CD4-positive, alpha-beta T cell (primary cell): ENCODE measurements around the gene AEBP1. TPM values are rescaled to one million over a fixed set of nuclear protein-coding genes. Genes with fewer than 3 reads are reported as not detected.

Experiments
- ATAC-seq: fragments of 200-7000 bp; cut with Tn5 transposase; one replicate; pipeline ENCODE4 v1.10.0; 2022; ENCODE audit warnings: mild to moderate bottlenecking; ENCODE audit not compliant: poor library complexity
- CTCF ChIA-PET: fragments of 350-600 bp; sonication (Branson Sonifier 250); formaldehyde crosslinking; loops from one replicate; lab custom pipeline; 2021; ENCODE audit warnings: antibody characterized with exemption, inconsistent platforms; lab: Charles Lee
- POLR2A ChIA-PET: fragments of 350-600 bp; sonication (Branson Sonifier 250); formaldehyde crosslinking; loops from one replicate; lab custom pipeline; 2021; ENCODE audit warnings: antibody characterized with exemption, inconsistent platforms; lab: Charles Lee
- DNase-seq, 14 experiments: peaks; one replicate each; pipeline ENCODE4 v3.0.0-alpha.2; 2013 to 2020; ENCODE audit warnings: mixed read lengths in 2 of 14
- H3K27ac ChIP-seq, 2 donors: one replicate each; pipeline versions ENCODE4 v1.5.1 to v1.7.0; 2013; ENCODE audit warnings: low read length in 2 of 2, low read depth in 1 of 2, mild to moderate bottlenecking in 1 of 2
- H3K27me3 ChIP-seq, 2 experiments: 1 replicate in 1 of 2; 2 replicates in 1 of 2; pipeline versions ENCODE4 v1.6.1 to v1.7.0; 2013; ENCODE audit warnings: low read length in 2 of 2, control low read depth in 1 of 2, mild to moderate bottlenecking in 1 of 2, moderate library complexity in 1 of 2; ENCODE audit not compliant: insufficient read depth in 2 of 2, control insufficient read depth in 1 of 2
- H3K36me3 ChIP-seq: one replicate; pipeline ENCODE4 v1.6.1; 2013; ENCODE audit warnings: low read length, control low read depth; ENCODE audit not compliant: insufficient read depth
- H3K4me1 ChIP-seq: one replicate; pipeline ENCODE4 v1.6.1; 2013; ENCODE audit warnings: low read length, control low read depth; ENCODE audit not compliant: insufficient read depth
- H3K4me3 ChIP-seq: one replicate; pipeline ENCODE4 v1.5.1; 2013; ENCODE audit warnings: mild to moderate bottlenecking, low read length, moderate library complexity
- H3K9me3 ChIP-seq, 2 experiments: 1 replicate in 1 of 2; 2 replicates in 1 of 2; pipeline versions ENCODE4 v1.6.1 to v1.7.0; 2013; ENCODE audit warnings: low read length in 2 of 2, mild to moderate bottlenecking in 2 of 2, control low read depth in 1 of 2, moderate library complexity in 1 of 2; ENCODE audit not compliant: control insufficient read depth in 1 of 2, insufficient read depth in 1 of 2
- H3K27ac Mint-ChIP-seq: one replicate; pipeline ENCODE4 v1.8.0; 2020; ENCODE audit warnings: mixed read lengths
- H3K27me3 Mint-ChIP-seq: one replicate; pipeline ENCODE4 v1.8.0; 2021; ENCODE audit warnings: mixed read lengths
- H3K36me3 Mint-ChIP-seq: one replicate; pipeline ENCODE4 v1.8.0; 2021; ENCODE audit warnings: low read depth, mixed read lengths
- H3K4me1 Mint-ChIP-seq: one replicate; pipeline ENCODE4 v1.8.0; 2021; ENCODE audit warnings: low read depth, mixed read lengths
- H3K4me3 Mint-ChIP-seq: one replicate; pipeline ENCODE4 v1.8.0; 2020; ENCODE audit warnings: mild to moderate bottlenecking, mixed read lengths
- H3K9me3 Mint-ChIP-seq: one replicate; pipeline ENCODE4 v1.8.0; 2020; ENCODE audit warnings: mixed read lengths
- CTCF ChIP-seq: fragments of 200-600 bp; IDR thresholded peaks from one replicate; pipeline ENCODE4 v1.8.0; 2022; ENCODE audit warnings: antibody characterized with exemption, mild to moderate bottlenecking
- intact Hi-C, 2 experiments: fragments of 100-400 bp; cut with DNase I in 1 of 2; cut with micrococcal nuclease in 1 of 2; formaldehyde crosslinking; loops; one replicate each; pipeline versions ENCODE4 v1.15.1 to v1.9.0; 2023 to 2025; cut with DNase I, micrococcal nuclease
- total RNA-seq, 174 experiments: library from RNA in 2 of 174; stranded (reverse) in 2 of 174; gene quantifications; one replicate each; pipeline ENCODE4 v1.2.3 and lab custom pipeline; 2021 to 2026

AEBP1 gene
- total RNA-seq, 2 experiments from 2014 or later, result 20.3 to 21.3 TPM

- no peak for TF ChIP-seq CTCF
- intact Hi-C loops, result no loop called here
- no peak overlapping the region for H3K27ac ChIP-seq
- peak overlapping the region; percentile 65 for H3K4me3 Mint-ChIP-seq
- H3K27me3 Mint-ChIP-seq, result peaks cover 5% of the 10 kb centered on the region
- ATAC-seq (no peak), DNase-seq (no peak)
- no peaks in the 10 kb centered on the region for H3K36me3 ChIP-seq
- H3K27ac Mint-ChIP-seq, result no peak overlapping the region
- H3K9me3 Mint-ChIP-seq, result no peaks in the 10 kb centered on the region
- ChIA-PET CTCF (interaction anchor here (0.6 kb wide), 1 partner anchor 408 kb away, joined by 3 read pairs; no protein-coding TSS in a partner anchor), POLR2A (no interaction called here)
- H3K27me3 ChIP-seq, result peaks cover 0 to 6% of the 10 kb centered on the region in 2 experiments
- H3K4me1 Mint-ChIP-seq, result peaks cover 16% of the 10 kb centered on the region
- H3K4me1 ChIP-seq, result peaks cover 17% of the 10 kb centered on the region
- H3K9me3 ChIP-seq, result peaks cover 0 to 3% of the 10 kb centered on the region in 2 experiments
- H3K4me3 ChIP-seq, result no peak overlapping the region
- peaks cover 3% of the 10 kb centered on the region for H3K36me3 Mint-ChIP-seq
These were observed 1.9 kb upstream of the AEBP1 start for GRCh38 chr7:44101966-44102845.

GRCh38 chr7:44102846-44103565 lies 1.1 kb upstream of the AEBP1 start:
- Histone ChIP-seq H3K36me3 (no peaks in the 10 kb centered on the region), H3K27me3 (peaks cover 0 to 6% of the 10 kb centered on the region in 2 experiments), H3K4me1 (peaks cover 17% of the 10 kb centered on the region), H3K4me3 (no peak overlapping the region), H3K9me3 (peaks cover 0 to 3% of the 10 kb centered on the region in 2 experiments), H3K27ac (no peak overlapping the region)
- TF ChIP-seq CTCF, result no peak
- intact Hi-C loops, result no loop called here
- ATAC-seq, result no peak
- H3K9me3 Mint-ChIP-seq, result no peaks in the 10 kb centered on the region
- peaks cover 16% of the 10 kb centered on the region for H3K4me1 Mint-ChIP-seq
- peaks cover 3% of the 10 kb centered on the region for H3K36me3 Mint-ChIP-seq
- H3K27ac Mint-ChIP-seq, result no peak overlapping the region
- POLR2A ChIA-PET, result no interaction called here
- peaks cover 5% of the 10 kb centered on the region for H3K27me3 Mint-ChIP-seq
- H3K4me3 Mint-ChIP-seq, result peak overlapping the region; percentile 87
- CTCF ChIA-PET, result interaction anchor here (0.6 kb wide), 1 partner anchor 407 kb away, joined by 3 read pairs; no protein-coding TSS in a partner anchor
- DNase-seq, result no peak

- Histone ChIP-seq H3K27me3 (peaks cover 0 to 6% of the 10 kb centered on the region in 2 experiments), H3K27ac (no peak overlapping the region), H3K4me1 (peaks cover 17% of the 10 kb centered on the region), H3K36me3 (no peaks in the 10 kb centered on the region), H3K4me3 (peak overlapping the region; percentile 14), H3K9me3 (peaks cover 0 to 3% of the 10 kb centered on the region in 2 experiments)
- DNase-seq (no peak), ATAC-seq (no peak)
- POLR2A ChIA-PET, result no interaction called here
- TF ChIP-seq CTCF, result no peak
- CTCF ChIA-PET, result interaction anchor here (1.5 kb wide), 1 partner anchor 22 kb away, joined by 3 read pairs; no protein-coding TSS in a partner anchor
- Mint-ChIP-seq H3K36me3 (peaks cover 3% of the 10 kb centered on the region), H3K4me1 (peaks cover 16% of the 10 kb centered on the region), H3K9me3 (no peaks in the 10 kb centered on the region), H3K27me3 (peaks cover 5% of the 10 kb centered on the region), H3K27ac (no peak overlapping the region), H3K4me3 (peak overlapping the region; percentile 87)
- intact Hi-C loops, result no loop called here
These were observed 601 bp upstream of the AEBP1 start for GRCh38 chr7:44103566-44103922.
